Adrenal gland (tissue), 12 donors: ENCODE measurements around the gene LIPC. TPM values are rescaled to one million over a fixed set of nuclear protein-coding genes. Genes with fewer than 3 reads are reported as not detected.

Experiments
- DNase-seq, 7 donors: peaks; one replicate each; pipeline ENCODE4 v3.0.0-alpha.2; 2019 to 2020
- H3K27ac ChIP-seq, 5 donors: fragments of 200-600 bp; sonication (generic) in 4 of 5; 1 replicate in 3 of 5; 2 replicates in 2 of 5; pipeline versions ENCODE4 v1.5.1 to v1.8.0; 2016 to 2020; ENCODE audit warnings: mild to moderate bottlenecking in 1 of 5
- H3K27me3 ChIP-seq: fragments of 200-600 bp; 2 replicates; pipeline ENCODE4 v1.8.0; 2021
- H3K36me3 ChIP-seq, 2 donors: fragments of 200-600 bp; replicated peaks in 1 of 2; 1 replicate in 1 of 2; 2 replicates in 1 of 2; pipeline versions ENCODE4 v1.5.1 to v1.8.0; 2018 to 2022
- H3K4me1 ChIP-seq, 2 donors: fragments of 200-600 bp; replicated peaks in 1 of 2; 1 replicate in 1 of 2; 2 replicates in 1 of 2; pipeline versions ENCODE4 v1.5.1 to v1.8.0; 2018 to 2021
- H3K4me3 ChIP-seq, 4 donors: fragments of 200-600 bp; sonication (generic) in 3 of 4; one replicate each; pipeline ENCODE4 v1.5.1; 2016 to 2018
- H3K9me3 ChIP-seq, 3 donors: fragments of 200-600 bp; sonication (generic) in 1 of 3; replicated peaks in 1 of 3; 1 replicate in 2 of 3; 2 replicates in 1 of 3; pipeline versions ENCODE4 v1.5.1 to v1.8.0; 2016 to 2021
- POLR2A ChIP-seq, 2 donors: fragments of 450-650 bp; IDR thresholded peaks; one replicate each; pipeline ENCODE4 v1.6.1; 2017; ENCODE audit warnings: antibody characterized with exemption in 2 of 2, mild to moderate bottlenecking in 2 of 2, moderate library complexity in 1 of 2
- WGBS, 4 donors: extraction: QIAGEN DNeasy Blood & Tissue Kit in 2 of 4; methylation state at CpG; one replicate each; pipeline versions ENCODE4 v1.1.5 to v1.1.7; 2013 to 2017; 5-methylcytosine and 5-hydroxymethylcytosine counted together
- intact Hi-C, 2 donors: fragments of 100-400 bp; cut with DNase I; formaldehyde crosslinking; loops; one replicate each; pipeline versions ENCODE4 v1.14.1 to v1.15.0; 2022 to 2023
- polyA plus RNA-seq, 3 donors: library from polyadenylated mRNA; stranded (reverse); fragments of 200-250 nt in 2 of 3; fragments of 350-450 nt in 1 of 3; fragmentation: Illumina TruSeq in 1 of 3; extraction: RNeasy Lipid Tissue Mini Kit (QIAGEN cat#74804) in 1 of 3; gene quantifications; one replicate each; pipeline ENCODE4 v1.2.3, GENCODE V29; 2013 to 2014
- total RNA-seq, 9 donors: library from RNA; depleted of rRNA in 4 of 9; stranded (reverse); fragments of >200 nt in 4 of 9; fragments of 120-200 nt in 1 of 9; fragmentation: NEBNext Ultra II Directional in 1 of 9; extraction: Animal tissue kit (Norgen Biotek cat#: 25700) in 1 of 9; gene quantifications; one replicate each; pipeline versions ENCODE4 v1.1.0 to v1.2.4, GENCODE V29; 2013 to 2023
- TF ChIP-seq, protein P1 (sequence below), 6 experiments: fragments of 450-650 bp in 4 of 6; fragments of 200-600 bp in 2 of 6; sonication (generic) in 1 of 6; IDR thresholded peaks; 1 replicate in 5 of 6; 2 replicates in 1 of 6; pipeline versions ENCODE4 v1.5.1 to v1.8.0; 2016 to 2021; ENCODE audit warnings: antibody characterized with exemption in 6 of 6, mild to moderate bottlenecking in 2 of 6, moderate library complexity in 1 of 6
- donor health status: healthy with polysubstance abuse.
- donor health status: Bipolar disorder and iron deficiency.
- donor health status: DM: yes; HTN: yes; CAD: no.
- donor health status: DM: no; HTN: no; CAD: no.
- donor health status: DM: no; HTN: no; CAD: no.
- donor health status: DM: yes; HTN: yes; CAD: no.

The LIPC gene
- total and polyA plus RNA-seq, 12 donors: 0.11 to 1.0 (median 0.24) TPM; not detected in 5

DNA sequence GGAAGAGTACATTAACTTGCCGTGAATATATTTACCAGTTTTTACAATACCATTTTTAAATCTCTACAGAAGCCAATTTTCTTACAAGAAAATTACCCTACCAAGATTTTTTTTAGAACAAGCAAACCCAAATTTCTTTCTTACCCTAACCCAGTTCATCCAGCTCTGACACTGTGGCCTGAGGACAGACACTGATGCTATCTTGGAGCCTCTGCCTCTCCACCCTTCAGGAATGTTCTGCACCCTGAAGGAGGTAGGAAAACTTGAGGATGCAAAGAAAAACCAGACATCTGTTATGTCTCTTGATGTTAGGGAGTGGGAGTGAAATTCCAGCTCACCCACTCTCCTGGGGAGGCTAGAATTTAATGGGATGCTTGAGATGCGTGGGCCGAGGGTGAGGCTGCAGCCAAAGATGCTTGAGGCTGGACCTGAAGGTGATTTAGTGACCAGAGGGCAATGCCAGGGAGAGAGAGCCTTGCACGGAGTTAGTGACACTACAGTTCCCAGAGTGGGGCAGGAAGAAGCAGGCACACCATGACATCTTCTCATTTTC is 69.9 kb downstream of the LIPC start:
- 90 to 94% (median 91%) methylated on average over 4 of the region's 4 CpGs for WGBS, 4 donors
- TF ChIP-seq, protein P1, sequence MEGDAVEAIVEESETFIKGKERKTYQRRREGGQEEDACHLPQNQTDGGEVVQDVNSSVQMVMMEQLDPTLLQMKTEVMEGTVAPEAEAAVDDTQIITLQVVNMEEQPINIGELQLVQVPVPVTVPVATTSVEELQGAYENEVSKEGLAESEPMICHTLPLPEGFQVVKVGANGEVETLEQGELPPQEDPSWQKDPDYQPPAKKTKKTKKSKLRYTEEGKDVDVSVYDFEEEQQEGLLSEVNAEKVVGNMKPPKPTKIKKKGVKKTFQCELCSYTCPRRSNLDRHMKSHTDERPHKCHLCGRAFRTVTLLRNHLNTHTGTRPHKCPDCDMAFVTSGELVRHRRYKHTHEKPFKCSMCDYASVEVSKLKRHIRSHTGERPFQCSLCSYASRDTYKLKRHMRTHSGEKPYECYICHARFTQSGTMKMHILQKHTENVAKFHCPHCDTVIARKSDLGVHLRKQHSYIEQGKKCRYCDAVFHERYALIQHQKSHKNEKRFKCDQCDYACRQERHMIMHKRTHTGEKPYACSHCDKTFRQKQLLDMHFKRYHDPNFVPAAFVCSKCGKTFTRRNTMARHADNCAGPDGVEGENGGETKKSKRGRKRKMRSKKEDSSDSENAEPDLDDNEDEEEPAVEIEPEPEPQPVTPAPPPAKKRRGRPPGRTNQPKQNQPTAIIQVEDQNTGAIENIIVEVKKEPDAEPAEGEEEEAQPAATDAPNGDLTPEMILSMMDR (IDR thresholded peaks at IDR 0.05): no peak
- no peak for TF ChIP-seq POLR2A (IDR thresholded peaks at IDR 0.05)
- no peaks in the 10 kb centered on the region for H3K27me3 ChIP-seq
- H3K27ac ChIP-seq: no peak overlapping the region
- no peaks in the 10 kb centered on the region for H3K36me3 ChIP-seq
- no peak for DNase-seq
- intact Hi-C loops: no loop called here
- no peaks in the 10 kb centered on the region for H3K9me3 ChIP-seq
- H3K4me1 ChIP-seq: no peaks in the 10 kb centered on the region
- no peak overlapping the region for H3K4me3 ChIP-seq

- no peak for DNase-seq
- no peaks in the 10 kb centered on the region for H3K9me3 ChIP-seq
- no peak overlapping the region for H3K4me3 ChIP-seq
- TF ChIP-seq POLR2A (IDR thresholded peaks at IDR 0.05): no peak
- TF ChIP-seq, protein P1 (IDR thresholded peaks at IDR 0.05): no peak
- no peak overlapping the region for H3K27ac ChIP-seq
- WGBS, 4 donors: 92 to 95% (median 92%) methylated on average over 4 to 6 of the region's 6 CpGs
- no peaks in the 10 kb centered on the region for H3K36me3 ChIP-seq
- H3K27me3 ChIP-seq: no peaks in the 10 kb centered on the region
- no peaks in the 10 kb centered on the region for H3K4me1 ChIP-seq
- intact Hi-C loops: no loop called here
Measured at GRCh38 chr15:58503139-58504027, 71.6 kb downstream of the LIPC start.

DNA sequence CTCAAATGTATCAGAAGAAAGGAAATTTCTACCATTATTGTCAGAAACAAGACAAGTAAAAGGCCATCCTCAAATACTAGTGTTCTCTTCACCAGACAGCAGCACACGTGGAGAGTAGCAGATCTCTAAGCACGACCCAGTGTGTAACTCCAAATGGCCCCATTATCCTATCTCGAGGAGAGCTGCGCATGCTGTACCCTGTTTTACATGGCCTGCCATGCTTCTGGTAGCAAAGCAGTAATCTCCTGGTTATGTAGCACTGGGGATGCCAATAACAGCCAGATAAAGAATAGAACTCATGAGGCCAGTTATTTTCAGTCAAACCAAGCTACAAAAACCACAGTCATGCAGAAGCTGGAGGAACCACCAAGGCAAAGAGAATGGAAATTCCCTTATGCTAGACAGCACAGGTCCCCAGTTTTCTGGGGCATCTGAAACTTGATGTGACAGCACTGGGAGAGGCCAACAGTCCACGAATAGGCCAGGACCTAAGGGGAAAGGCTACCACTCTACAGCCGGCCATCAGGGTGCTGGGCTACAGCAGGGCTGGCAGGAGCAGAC is 73.0 kb downstream of the LIPC start:
- no peaks in the 10 kb centered on the region for H3K4me1 ChIP-seq

DNA sequence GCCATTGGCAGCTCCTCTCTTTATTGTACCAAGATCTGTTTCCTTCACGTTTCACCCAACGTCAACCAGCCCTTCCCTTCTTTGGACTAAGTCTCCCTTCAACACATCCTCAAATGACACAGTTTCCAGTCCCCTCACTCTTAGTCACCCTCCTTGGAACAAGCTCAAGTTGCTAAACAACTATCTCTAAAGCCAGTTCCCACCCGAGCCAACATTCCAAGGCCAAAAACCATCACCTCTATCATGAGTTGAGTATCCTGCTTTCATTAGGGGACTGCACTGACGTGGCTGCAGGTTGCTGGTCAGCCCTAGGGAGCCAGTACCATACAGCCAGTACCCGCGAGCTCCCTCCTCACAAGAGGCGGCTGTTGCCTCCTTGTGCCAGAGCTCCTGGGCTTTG is 73.8 kb downstream of the LIPC start:
- H3K27me3 ChIP-seq: no peaks in the 10 kb centered on the region
- no peak for DNase-seq
- H3K36me3 ChIP-seq: no peaks in the 10 kb centered on the region
- 87 to 90% (median 87%) methylated on average over 6 to 7 of the region's 7 CpGs for WGBS, 4 donors
- no peak overlapping the region for H3K4me3 ChIP-seq
- TF ChIP-seq, protein P1 (IDR thresholded peaks at IDR 0.05): no peak
- H3K4me1 ChIP-seq: no peaks in the 10 kb centered on the region
- intact Hi-C loops: no loop called here
- no peaks in the 10 kb centered on the region for H3K9me3 ChIP-seq
- H3K27ac ChIP-seq: no peak overlapping the region

More for the DNA sequence above, 73.0 kb downstream of the LIPC start:
- no peak for DNase-seq
- H3K27me3 ChIP-seq: no peaks in the 10 kb centered on the region
- H3K36me3 ChIP-seq: no peaks in the 10 kb centered on the region
- no peaks in the 10 kb centered on the region for H3K9me3 ChIP-seq
- no peak overlapping the region for H3K27ac ChIP-seq
- intact Hi-C loops: no loop called here
- TF ChIP-seq POLR2A (IDR thresholded peaks at IDR 0.05): no peak
- TF ChIP-seq, protein P1 (IDR thresholded peaks at IDR 0.05): no peak
- no peak overlapping the region for H3K4me3 ChIP-seq
- 91 to 98% (median 93%) methylated on average over 6 of the region's 6 CpGs for WGBS, 4 donors
